HuH-7 (cell line): Measurements from ENCODE around the gene PDSS2.
A peak's percentile ranks its signal among the peaks of the same experiment; 100 is the strongest.
"Not testable (repeated sequence)": the region's sequence is repeated elsewhere in the genome, so short reads cannot be mapped to it uniquely, and the experiment has no call there.

ENCODE experiments used
- DNase-seq: peaks from one replicate; pipeline ENCODE4 v3.0.0; 2011; ENCODE audit warnings: low spot score

Gene PDSS2

DNA sequence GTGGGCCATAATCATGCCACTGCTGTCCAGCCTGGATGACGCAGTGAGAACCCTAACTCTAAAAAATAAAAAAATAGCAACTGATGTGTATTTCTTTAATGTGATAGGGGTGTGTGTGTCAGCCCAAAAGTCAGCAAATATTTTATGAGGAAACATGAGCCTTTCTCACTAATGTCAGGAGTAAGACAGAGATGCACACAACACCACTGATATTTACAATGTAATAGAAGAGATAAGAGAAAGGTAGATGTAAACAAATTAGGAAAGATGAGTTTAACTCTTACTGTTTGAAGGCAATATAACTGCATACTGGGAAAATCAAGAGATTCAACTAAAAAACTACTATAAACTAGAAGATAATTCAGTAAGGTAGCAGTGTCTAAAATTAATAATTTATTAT, 244.0 kb downstream of the PDSS2 start:
- DNase-seq, result no peak

DNA sequence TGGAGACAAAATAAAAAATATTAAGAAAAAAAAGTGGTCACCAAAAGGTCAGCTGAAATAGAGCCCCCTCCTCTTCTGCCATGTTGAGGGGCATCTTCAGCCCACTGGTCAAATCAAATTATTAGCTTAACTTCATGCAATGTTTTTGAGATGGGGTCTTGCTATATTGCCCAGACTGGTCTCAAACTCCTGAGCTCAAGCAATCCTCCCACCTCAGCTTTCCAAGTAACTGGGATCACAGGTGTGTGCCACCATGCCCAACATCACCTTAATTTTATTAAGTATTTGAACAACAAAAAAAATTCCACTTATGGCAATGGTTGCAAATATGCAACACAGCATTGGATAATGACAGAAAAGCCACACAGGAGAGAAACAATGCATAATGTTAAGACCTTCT, 244.7 kb downstream of the PDSS2 start:
- no peak for DNase-seq

DNA sequence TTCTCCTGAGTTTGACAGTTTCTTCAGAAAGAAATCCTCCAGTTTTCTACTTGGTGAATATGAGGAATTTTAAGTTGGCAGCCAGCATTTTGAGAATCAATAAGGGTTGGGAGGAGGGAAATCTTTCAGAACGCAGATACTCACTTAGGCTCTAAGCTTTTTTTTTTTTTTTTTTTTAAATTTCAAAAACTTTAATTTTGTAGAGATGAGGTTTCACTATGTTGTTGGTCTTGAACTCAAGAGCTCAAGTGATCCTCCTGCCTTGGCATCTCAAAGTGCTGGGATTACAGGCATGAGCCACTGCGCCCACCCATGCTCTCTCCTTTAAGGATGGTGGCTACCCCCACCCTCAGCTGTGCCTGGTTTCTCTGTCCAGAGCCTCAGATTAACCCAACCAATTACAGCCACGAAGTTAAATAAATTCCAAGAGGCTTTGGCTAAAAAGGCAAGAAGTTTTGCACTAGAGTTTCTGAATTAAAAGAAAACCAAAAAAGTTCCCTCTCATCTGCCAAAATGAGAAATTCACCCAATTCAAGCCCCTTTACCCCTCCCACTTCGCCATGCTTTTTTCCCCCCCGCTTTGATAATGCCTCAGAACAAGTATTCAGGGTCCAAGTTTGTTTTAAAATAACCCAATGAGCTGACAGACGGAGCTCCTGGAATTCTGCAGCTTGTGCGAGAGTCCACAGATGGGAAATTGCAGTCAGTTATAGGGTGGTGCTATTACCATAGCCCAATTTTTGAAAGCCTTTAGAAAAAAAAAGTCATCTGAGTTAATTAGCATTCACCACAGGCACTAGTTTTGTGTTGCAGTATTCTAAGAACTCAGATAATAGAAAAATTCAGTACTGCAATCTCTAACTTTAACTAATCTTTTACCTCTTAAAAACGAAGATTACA, 249.7 kb downstream of the PDSS2 start:
- no peak for DNase-seq

DNA sequence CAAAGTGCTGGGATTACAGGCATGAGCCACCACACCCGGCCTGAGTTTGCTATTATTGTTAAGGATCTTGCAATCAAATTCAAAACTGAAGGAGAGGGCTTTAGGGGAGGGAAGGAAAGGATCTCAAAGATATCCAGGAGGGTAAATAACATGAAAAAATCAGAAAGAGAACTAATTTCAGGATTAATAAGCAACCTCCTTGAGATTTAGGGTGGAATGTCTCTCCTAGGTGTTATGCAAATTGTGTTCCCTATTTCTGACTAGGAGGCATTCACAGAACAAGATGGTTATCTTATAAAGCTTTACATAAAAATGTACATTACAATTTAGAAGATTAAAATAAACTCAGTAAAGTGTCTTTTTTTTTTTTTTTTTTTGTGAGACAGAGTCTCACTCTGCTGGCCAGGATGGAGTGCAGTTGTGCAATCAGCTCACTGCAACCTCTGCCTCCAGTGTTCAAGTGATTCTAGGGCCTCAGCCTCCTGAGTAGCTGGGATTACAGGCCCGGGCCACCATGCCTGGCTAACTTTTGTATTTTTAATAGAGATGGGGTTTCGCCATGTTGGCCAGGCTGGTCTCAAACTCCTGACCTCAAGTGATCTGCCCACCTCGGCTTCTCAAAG, 252.0 kb downstream of the PDSS2 start:
- DNase-seq, result no peak

DNA sequence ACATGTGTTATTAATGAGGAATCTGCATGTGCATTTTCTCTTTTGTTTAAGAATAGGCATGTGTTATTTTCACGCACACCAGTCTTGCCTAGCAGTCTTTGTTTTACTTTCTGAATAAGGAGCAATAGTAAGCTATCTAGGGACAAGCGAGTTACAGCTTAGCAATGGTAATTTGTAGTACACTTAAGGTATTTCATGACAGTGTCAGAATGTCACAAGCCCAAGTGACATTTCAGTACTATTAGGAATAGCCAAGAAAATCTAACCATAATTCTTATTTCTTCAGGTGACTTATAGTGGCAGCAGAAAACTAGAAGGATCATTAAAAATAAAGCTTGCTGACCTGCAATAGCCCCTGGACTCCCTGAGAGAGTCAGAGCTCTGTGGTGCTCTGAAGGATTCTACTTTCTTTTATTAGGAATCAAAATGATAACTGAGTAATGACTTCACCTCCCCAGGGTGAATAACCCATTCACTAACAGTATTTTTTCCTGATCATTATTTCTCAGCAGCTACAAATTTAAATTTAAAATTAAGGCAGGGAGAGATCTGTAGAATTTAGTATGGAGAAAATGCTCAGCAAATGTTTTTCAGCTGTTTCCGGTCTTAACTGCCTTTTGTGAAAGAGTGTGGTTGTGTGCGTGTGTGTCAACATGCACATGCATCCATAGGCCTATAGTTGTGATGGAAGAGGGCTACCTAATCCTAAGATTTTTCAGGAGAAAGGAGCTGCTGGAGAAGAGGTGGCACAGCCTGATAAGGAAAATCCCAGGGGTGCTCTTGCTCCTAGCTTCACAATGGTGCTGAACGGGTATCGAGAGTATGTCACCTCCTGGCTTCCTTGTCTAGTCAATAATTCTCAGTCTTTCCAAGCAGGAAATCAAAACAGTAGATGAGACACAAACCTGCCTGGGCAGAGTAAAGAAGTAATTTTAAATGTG, 254.0 kb downstream of the PDSS2 start:
- no peak for DNase-seq

DNA sequence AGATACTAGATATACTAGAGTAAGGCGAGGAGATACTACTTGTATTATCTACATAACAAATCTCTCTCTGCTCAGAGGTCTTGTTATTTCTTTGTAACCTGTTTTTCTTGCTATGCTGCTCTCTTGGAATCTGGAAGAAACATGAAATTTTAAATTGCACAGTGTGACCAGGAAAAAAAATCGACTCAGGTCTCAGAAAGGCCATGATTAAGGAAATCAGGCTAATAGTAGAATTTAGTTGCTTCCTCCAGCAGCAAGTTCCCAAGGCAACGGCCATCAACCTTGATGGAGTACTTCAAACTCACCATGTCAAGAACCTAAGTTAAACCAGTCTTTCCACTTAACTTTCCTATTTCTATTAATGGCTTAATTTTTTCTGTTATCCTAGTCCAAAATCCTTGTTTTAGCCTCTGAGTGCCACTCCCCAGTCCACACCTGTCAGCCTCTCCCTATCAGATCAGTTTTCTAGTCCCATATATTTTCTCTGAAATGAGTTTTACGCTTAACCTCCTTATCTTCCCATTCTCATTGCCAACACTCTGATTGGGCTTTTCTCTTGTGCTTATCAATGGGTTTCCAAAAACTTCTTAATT, 256.4 kb downstream of the PDSS2 start:
- no peak for DNase-seq

DNA sequence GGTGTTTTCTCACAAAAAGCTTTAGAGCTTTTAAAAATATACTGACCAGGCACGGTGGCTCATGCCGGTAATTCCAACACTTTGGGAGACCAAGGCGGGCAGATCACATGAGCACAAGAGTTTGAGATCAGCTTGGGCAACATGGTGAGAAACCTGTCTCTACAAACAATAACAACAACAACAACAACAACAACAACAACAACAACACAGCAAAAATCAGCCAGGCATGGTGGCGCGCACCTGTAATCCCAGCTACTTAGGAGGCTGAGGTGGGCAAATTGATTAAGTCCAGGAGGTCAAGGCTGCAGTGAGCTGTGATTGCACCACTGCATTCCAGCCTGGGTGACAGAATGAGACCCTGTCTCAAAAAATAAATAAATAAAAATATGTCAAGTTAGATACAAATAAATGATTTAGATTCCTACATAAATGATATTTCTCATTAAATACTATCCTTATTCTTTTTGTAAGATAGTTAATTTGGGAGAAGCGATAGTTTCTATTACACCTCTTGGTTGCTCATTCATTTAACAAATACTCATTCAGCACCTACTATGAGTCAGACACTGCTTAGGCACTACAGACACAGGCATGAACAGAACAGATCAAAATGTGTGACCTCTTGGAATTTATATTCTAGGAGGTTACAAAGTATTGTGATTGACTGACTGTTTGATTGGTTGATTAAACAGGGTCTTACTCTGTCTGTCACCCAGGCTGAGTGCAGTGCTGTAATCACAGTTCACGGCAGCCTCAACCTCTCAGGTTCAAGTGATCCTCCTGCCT, 260.5 kb downstream of the PDSS2 start:
- DNase-seq, result no peak

DNA sequence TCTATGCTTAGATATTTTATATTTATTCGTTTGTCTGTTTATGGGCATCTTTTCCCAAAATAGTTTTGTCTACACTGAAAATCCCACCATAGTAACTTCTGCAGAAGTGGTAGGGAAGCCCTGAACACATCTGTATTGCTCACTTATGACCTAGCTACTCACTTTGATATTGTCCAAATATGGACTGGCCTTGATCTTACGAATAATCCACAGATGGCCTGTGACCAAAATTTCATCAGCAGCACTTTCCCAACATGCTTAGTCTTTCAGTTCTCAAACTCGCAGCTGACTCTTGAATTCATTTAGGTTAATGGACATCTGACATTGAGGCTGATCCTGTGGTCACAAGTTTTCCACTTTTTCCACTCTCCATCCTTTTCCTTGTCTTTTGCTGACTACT, 263.2 kb downstream of the PDSS2 start:
- DNase-seq, result no peak

DNA sequence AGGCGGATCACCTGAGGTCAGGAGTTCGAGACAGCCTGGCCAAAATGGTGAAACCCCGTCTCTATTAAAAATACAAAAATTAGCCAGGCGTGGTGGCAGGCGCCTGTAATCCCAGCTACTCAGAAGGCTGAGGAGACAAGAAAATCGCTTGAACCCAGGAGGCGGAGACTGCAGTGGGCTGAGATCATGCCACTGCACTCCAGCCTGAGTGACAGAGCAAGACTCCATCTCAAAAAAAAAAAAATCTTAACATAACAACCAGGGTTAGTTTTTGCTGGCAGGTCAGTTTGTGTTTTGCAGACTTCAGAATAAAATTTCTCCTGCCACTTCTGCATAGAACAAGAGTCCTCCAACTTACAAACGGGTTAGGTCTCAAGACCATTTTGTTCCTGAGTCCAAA, 264.6 kb downstream of the PDSS2 start:
- DNase-seq, result not testable (repeated sequence)

DNA sequence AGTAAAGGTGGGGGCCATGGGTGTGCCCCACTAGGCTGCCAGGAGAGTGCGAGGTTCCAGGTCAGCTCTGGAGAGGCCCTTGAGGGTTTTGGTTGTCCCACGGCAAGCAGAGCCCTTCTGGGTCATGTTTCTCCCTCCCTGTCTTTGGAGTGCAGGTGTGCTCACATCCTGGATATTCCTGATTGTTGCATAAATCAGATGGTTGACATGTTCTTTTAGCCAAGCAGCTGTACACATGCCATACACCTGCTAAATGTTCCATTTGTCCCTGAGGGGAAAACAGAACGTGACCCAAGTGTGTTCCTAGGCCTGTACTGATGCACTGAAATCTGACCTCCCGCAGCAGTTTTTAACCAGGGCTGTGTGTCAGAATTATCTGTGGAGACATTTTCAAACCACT, 266.5 kb downstream of the PDSS2 start:
- no peak for DNase-seq

DNA sequence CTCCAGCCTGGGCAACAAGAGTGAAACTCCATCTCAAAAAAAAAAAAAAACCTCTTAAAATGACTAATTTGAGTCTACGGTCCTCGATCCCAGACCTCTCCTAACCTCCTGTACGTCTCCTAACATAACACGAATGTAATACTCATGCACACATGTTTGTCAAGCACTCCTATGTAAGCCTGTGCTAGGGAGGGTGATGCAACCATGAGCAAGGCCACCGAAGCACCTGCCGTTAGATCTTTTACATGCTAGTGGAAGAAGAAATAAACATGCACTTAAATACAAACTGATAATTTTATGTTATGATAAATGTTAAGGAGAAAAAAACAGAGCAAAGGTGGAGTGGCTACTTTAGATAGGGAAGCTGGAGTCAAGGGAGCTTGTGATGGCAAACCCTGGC, 271.7 kb downstream of the PDSS2 start:
- no peak for DNase-seq

DNA sequence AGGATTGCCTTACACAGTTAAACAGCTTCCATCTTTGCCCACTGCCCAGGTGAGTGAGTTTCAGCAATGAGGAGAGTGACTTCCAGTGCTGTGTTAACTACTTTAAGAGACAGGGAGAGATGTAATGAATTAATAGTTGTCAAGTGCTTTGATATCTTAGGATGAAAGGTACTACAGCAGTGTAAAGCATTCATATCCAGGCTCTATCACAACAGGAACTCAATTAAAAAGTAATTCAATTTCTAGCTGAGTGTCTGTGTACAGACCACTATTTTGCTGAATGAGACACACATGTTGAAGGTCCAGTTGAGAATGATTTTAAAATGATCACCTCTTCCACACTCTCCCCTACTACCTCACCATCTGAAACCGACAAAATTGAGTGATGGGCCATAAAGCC, 273.3 kb downstream of the PDSS2 start:
- DNase-seq, result no peak

DNA sequence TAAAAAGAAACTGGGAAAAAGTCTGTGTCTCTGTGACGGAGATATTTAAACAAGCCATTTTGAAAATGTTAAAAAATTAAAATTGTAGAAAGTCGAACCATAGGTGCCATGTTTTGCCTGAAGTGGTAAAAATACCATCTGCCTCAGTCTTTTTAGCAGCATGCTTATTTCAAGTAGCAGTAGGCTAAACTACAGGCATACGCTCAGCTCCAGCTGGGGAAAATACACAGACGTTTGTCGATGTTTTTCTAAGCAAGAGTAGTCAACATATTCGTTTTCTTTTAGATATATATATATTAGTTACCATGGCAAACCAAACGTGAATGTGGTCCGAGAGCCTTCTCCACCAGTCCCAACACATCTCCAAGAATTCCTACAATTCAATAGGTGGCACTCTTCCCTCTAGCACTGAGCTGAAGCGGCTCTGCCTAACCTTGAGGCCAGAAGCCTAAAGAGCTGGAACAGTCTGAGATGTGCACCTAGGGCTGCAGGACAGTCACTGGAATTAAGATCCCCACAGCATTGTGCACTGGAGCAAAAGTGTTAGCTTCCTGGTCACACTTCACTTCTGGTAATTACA, 273.9 kb downstream of the PDSS2 start:
- peak; percentile 39 for DNase-seq

DNA sequence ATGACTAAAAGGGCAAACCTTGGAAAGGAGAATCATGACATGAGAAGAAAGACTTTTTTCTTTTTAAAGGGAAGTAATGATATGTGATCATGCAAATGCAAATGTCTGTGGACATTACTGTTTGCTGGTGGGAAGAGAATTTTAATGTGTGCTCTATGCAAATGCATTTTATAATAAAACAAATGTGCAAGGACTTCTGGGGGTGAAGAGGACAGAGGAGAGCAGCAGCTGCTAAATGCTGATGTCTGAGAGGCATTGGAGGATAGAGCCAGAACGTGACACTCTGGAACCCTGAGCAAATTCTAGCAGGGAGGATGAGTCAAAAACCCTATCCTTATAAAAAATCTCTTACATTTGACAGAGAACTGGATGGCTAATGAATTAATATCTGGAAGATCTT, 274.9 kb downstream of the PDSS2 start:
- no peak for DNase-seq

DNA sequence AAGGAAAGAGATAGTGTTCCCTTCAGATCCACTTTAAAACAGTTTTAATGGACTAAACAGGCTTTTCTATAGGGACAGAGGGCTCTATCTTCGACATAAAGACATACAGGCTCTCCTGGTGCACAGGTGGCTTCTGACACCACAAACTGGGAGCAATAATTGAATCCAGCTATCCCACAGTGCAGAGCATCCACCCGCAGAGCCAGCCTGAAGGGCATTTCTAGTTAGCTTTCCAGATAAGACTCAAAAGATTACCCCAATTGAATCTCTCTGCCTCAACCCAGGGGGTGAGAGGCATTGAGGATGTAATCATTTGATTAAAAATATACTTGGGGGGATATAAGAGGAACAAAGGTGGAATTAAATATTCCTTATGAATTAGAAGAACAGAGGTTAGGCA, 279.3 kb downstream of the PDSS2 start:
- DNase-seq, result no peak

DNA sequence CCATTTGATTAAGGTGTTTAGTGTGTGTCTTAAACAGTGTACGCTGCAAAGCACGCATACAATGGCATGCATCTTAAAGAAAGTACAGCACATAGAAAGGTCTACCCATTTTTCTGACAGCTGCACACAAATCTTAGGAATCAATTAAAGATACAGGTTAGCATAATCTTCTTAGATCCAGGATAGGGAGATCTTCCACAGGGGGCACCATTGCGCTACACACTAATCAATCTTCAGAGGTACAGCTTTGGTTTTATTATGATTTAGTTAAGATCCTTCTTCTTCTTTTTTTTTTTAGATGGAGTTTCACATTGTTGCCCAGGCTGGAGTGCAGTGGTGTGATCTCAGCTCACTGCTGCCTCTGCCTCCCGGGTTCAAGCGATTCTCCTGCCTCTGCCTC, 280.4 kb downstream of the PDSS2 start:
- peak; percentile 14 for DNase-seq

DNA sequence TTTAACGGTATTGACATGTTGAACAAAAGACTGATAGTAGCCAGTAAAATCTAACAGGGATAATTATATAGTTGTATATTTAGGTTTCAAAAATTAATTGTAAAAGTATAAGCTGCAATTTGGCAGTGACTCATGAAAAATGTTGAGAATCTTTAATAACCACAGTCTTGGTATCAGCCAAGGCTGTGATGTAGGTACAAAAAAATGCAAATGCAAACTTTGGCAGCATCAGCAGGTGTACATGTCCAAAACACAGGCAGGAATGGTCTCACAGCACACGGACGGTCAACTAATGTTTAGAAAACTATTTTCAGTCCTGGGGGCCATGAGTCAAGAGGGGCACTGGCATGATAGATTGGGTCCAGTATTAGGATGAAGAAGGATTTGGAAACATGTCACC, 285.6 kb downstream of the PDSS2 start:
- DNase-seq, result no peak

DNA sequence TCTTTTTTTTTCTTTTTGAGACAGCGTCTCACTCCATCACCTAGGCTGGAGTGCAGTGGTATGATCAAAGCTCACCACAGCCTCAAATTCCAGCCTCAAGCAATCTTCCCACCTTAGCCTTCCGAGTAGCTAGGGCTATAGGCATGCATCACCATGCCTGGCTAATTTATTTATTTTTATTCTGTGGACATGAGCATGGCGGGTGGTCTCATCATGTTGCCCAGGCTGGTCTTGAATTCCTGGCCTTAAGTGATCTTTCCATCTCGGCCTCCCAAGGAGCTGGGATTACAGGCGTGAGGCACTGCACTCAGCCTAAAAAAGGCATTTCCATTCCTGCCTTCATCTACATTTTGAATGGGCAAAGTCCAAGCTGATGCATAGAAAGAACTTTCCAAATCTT, 287.9 kb downstream of the PDSS2 start:
- no peak for DNase-seq

DNA sequence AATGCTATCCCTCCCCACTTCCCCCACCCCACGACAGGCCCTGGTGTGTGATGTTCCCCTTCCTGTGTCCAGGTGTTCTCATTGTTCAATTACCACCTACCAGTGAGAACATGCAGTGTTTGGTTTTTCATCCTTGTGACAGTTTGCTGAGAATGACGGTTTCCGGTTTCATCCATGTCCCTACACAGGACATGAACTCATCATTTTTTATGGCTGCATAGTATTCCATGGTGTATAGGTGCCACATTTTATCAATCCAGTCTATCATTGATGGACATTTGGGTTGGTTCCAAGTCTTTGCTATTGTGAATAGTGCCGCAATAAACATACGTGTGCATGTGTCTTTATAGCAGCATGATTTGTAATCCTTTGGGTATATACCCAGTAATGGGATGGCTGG, 295.1 kb downstream of the PDSS2 start:
- DNase-seq, result not testable (repeated sequence)

DNA sequence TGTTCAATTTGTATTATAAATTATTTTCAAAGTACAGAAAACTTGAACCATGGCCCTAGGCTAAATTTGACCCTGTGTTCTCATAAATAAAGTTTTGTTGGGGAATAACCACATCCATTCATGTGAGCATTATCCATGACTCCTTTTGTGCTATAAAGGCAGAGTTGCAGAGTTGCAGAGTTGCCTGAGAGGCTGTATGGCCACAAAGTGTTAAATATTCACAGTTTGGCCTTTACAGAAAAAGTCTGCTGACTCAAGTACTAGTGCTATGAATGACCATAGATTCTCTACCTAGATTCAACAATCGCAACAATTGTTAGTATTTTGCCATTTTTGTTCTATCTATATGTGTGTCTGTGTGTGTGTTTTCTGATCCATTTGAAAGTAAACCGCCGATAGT, 297.8 kb downstream of the PDSS2 start:
- no peak for DNase-seq

DNA sequence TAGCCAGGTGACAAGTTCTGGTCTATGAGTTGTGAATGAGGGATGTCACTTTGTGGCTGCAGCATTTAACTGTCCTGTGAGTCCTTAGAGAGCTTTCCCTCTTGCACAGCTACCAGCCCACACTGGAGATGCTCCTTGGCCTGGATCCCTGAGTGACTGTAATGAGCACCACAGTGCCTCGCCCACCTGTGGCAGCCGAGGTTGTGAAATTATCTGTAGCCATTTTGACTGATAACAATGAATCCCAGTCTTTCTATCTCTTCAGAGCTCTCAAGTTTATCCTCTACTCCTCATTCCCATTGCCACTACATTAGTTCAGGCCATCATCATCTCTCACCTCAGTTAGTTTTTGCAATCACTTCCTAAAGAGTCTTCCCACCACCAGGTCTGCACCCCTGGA, 302.7 kb downstream of the PDSS2 start:
- DNase-seq, result peak; percentile 6
